GM19467 (cell line): Measurements from ENCODE around the gene CDK10.

Experiments
- ATAC-seq: cut with Tn5 transposase; IDR thresholded peaks from one replicate; pipeline ENCODE4 v1.9.1; 2021; ENCODE audit warnings: mild to moderate bottlenecking, moderate library complexity; ENCODE audit not compliant: unreplicated experiment

The CDK10 gene

DNA sequence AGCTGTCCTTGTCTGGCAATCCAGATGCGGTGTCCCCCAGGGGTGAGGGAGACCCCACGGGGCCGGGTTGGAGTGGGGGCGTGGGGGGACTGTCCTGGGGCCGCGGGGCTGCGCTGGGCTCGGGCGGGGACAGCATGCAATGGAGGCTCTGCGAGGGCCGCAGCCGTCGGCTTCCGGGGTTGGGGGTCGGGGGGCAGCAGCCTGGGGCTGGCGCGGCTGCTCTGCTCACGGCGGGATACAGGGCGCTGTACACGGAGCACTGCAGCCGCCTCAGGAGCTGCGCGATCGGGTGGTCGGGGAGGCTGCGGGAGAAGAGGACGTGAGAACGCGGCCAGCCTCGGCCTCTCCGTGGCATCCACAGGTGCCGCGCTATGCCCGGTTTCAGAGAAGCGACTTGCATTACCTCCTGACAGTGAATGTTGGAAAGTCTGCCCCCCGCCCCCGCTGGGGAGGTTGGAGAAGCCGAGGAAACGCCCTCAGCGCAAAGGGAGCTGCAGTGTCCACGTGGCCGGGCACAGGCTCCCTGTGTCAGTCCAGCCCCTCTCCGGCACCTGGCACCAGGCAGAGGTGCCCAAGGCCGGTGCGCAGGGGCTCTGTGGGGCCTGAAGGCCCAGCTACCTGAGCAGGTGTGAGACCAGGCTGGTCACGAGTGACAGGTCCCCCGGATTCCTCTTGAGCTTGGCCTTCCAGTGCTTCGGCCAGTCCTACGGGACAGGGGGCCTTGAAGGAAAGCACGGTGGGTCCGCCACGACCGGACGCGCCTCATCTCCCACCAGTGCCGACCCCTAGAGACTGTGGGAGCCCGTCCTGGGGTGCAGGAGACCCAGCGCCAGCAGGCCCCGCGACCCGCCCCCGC, 24.4 kb downstream of the CDK10 start:
- no peak for ATAC-seq

DNA sequence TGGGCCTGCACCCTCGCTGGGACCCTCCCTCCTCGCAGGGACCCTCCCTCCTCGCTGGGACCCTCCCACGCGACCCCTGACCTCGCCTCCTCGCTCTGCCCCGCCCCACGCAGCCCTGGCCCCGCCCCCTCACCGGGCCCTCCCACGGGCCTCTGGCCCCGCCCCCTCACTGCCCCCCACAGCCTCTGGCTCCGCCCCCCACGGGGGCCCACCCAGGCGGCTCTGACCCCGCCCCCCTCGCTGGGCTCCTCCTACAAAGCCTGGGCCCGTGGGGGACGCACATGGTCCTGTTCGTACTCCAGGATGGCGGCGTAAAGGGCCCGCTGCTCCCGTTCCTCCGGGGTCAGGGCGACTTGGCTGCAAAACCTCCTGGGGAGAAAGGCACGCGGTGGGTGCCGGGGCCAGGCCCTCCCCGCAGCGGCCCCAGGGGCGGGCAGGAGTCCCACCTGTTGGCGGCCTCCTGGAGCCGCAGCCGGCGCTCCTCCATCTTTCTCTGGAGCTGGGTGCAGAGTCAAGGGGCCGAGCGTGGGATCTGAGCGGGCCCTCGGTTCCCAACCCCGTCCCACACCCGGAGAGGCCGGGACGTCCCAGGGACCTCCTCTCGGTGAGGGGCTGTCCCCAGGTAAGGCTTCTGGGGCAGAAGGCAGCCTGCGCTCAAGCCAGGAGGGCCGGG, 25.2 kb downstream of the CDK10 start:
- no peak for ATAC-seq

DNA sequence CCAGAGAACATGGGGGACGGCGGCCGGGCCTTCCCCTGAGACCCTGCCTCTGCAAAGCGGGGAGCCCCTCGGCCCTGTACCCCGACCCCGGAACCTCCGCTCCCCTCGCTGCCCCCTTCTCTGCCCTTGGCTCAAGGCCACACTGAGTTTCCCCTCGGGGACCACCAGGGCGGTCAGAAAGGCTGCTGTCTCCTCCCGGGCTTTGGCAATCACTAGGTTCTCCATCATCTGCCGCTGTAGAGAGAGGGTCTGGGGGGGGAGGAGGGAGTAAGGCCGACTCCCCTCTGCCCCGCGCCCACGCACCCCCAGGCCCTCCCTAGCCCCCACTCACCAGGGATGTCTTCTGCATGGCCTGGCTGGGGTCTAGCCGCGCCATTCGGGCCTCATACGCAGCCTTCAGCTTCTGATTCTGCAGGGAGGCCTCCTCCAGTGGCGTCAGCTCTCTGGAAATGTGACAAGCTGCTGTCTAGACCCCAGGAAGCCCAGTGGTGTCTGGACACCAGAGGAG, 25.8 kb downstream of the CDK10 start:
- ATAC-seq, result no peak

DNA sequence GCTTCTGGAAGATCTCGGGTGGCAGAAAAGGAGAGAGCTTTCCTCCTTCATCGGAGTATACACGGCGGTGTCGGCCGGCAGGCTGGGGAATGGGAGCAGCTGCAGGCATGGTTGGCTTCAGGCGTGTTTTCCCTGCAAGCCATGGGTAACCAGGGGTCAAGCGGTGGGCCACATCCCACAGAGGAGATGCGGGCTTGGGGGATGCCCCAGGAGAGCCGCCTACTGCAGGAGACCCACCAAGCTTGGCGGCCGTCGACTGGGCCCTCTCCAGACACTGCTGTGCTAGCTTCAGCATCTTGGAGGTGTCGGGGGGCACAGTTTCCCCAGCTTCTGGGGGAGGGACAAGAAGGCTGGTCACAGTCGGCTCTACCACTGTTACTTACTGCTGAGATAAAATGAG, 30.0 kb downstream of the CDK10 start:
- ATAC-seq, result no peak

DNA sequence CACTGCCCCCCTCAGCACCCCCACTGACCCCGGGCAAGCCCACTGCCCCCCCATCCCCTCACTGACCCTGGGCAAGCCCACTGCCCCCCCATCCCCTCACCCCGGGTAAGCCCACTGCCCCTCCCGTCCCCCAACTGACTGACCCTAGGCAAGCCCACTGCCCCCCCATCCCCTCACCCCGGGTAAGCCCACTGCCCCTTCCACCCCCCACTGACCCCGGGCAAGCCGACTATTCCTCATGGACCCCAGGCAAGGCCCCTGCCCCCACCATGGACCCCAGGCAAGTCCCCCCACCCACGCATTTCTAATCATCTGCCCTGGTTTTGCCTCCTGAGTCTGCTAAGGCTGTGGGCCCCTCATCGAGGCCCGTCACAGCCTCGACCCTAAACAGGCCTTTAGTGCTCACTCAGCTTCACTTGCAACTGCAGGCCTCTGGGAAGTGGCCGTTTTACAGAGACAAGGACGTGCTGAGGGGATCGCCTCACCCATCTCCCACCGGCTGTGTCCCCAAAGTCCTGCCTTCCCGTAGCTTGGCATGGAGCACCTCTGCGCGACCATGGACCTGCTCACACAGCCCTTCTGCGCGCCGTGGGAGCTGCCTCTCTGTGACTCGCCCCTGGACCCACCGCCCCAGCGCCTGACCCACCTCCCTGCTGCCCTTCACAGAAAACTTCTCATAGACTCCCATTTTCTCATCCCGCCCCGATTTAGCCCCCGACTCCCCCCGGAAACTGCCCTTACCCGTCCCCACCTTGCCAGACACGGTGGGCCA, 30.6 kb downstream of the CDK10 start:
- no peak for ATAC-seq

DNA sequence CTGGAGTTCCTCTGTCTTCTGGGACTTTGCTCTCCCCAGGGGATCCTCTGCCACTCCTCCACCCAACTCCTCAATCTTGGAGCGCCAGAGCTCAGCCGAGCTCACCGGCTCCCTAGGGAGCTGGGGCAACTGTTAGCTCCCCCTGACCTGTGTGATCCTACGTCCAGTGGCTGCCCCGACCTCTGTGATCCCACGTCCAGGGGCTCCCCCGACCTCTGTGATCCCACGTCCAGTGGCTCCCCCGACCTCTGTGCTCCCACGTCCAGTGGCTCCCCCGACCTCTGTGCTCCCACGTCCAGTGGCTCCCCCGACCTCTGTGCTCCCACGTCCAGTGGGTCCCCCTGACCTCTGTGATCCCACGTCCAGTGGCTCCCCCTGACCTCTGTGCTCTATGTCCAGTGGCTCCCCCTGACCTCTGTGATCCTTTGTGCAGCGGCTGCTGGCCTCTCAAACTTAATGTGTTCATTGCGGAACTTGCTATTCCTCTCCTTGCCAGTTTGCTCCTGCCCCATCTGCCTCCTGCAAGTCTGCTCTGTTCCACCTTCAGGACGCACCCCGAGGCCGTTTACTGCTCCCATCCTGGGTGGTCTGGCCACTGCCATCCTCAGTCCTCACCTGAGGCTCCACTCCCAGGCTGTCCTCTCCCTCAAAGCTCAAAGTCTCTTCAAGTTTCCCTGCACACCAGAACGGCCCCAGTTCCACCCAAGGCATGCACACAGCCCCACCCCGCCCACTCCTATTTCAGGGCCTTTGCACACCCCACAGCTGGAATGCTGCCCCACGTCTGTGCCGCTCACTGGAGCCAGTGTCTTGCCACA, 31.4 kb downstream of the CDK10 start:
- no peak for ATAC-seq

DNA sequence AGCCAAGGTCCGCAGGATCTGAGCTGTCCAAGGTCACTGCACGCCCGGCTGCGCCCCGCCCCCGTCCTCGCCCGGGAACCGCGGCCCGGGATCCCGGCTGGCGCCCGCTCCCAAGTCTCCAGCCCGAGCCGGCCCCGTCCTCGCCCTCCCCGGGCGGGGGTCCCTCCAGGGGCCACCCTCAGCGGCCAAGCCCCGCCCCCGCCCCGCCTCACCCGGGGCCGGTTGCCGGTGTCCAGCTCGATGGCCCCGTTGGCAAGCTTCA, 34.0 kb downstream of the CDK10 start:
- peak; percentile 12 for ATAC-seq

DNA sequence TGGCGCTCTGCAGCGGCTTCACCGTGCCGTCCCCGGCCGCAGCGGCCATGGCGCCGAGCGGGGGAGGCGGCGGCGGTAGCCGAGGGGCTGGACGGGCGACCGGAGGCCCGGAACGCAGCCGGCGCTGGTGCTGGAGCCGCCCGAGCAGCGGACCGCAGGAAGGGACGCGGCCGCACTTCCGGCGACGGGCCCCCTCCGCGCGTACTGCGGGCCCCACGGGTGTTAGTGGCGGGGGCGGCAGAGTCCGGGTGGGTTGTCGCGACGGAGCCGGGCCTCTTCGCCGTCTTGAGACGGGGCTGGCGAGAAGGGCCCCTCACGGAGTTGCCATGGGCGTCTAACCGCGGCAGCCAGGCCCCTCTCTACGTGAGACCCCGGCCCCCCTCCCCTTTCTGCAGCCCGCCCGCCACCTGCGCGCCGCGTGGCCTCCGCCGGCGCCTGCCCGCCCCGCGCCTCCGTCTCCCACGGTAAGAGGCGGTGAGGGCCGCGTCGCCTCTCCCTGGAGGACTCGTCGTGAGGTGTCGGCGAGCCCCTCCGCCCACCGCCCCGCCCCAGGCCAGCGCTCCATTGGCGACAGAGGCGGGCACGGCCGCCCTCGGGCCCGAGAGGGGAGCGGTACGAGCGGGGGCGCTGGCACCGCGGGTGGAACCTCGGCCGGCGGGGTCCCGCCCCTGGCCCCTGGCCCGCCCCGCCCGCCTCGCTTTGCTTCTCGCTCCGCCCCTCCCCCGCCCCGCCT, 34.5 kb downstream of the CDK10 start, which contains the start of the genes VPS9D1 and ZNF276:
VPS9D1 (minus strand) TSS at position 86 of the 733 bp plus-strand sequence; CDS start at position 49, 37 bp downstream.
ZNF276 (plus strand) TSS at position 725 of the 733 bp plus-strand sequence. CDS start 104 bp downstream, outside the sequence.
- ATAC-seq, result peak; percentile 40

DNA sequence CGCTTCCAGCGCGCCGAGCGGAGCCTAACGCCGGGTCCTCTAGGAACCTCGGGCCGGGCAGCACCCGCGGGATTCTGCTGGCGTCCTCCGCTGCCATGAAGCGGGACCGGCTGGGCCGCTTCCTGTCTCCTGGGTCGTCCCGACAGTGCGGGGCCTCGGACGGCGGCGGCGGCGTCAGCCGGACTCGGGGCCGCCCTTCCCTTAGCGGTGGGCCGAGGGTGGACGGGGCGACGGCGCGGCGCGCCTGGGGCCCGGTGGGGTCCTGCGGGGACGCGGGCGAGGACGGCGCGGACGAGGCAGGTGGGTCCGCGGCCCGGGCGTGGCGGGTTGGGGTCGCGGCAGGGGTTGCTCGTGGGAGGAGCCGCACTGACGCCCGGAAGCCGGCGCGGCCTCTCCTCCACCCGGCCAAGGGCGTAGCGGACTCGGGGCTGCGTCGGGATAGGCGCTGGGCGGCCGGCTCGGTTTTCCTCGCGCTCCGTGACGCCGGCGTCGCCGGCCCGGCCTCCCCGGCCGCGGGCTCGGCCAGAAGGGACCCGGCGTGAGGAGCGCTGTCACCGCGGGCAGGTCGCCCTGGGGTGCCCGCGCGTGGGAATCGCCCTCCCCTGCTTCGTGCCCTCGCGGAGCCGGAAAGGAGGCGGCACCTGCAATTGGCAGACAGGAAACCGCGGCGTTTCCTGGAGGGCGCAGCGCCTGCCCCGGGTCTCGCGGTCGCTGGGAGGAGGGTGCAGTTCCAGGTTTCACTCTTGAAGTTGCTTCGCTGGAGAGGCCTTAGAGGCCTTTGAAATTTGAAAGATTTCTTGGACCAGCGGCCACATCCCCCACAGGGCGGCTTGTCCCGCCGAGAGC, 35.3 kb downstream of the CDK10 start:
- ATAC-seq, result peak; percentile 28

DNA sequence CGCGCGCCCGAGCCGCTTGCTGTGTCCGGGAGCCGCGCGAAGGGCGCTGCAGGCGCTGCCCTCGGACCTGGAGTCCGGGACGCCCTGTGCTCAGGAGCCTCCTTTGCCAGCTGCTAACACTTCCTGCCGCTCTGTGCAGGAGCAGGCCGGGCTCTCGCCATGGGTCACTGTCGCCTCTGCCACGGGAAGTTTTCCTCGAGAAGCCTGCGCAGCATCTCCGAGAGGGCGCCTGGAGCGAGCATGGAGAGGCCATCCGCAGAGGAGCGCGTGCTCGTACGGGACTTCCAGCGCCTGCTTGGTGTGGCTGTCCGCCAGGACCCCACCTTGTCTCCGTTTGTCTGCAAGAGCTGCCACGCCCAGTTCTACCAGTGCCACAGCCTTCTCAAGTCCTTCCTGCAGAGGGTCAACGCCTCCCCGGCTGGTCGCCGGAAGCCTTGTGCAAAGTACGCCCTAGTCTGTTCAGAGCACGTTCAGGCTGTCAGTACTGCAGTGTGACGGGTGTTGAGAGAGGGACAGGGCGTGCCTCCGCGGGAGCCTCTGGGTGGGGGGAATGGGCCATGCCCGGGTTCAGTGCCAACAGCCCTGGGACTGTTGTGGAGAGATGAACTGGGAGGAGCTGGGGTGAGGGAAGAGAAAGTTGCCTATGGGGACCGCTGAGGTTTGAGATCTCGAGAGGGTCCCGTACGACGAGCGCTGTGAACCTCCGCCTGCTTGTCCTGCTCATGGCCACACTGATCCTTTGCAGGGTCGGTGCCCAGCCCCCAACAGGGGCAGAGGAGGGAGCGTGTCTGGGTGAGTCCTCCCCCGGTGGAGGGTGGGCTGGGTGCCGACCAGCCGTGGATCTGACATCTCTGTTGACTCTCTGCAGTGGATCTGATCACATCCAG, 36.1 kb downstream of the CDK10 start:
- peak; percentile 19 for ATAC-seq

DNA sequence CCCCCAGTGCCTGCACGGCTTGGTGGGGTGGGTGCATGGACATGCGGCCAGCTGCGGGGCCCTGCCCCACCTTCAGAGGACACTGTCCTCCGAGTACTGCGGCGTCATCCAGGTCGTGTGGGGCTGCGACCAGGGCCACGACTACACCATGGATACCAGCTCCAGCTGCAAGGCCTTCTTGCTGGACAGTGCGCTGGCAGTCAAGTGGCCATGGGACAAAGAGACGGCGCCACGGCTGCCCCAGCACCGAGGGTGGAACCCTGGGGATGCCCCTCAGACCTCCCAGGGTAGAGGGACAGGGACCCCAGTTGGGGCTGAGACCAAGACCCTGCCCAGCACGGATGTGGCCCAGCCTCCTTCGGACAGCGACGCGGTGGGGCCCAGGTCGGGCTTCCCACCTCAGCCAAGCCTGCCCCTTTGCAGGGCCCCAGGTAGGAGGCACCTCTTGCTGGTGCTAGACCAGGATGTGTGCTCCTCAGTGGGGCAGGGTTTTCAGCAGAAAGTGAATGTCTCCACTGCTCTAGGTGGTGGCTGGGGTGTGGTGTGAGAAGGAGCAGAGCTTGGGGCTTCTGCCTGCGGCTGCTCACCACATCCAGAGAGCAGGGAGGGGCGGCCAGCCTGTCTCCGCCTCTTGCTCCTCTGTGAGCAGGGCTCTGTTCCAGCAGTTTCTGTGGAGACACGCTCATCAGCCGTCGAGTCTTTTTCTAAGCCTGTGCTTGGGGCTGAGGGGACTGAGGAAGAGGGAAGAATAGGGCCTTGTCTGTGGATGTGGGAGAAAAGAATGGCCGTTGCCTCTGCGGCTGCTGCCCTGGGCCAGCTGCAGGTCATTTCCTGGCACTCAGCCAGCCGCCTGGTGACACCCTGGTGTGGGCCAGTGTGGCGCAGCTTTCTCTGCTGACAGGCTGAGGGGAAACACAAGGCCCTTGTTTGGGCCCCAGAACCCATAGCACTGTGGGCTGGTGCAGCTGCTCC, 37.1 kb downstream of the CDK10 start:
- no peak for ATAC-seq

DNA sequence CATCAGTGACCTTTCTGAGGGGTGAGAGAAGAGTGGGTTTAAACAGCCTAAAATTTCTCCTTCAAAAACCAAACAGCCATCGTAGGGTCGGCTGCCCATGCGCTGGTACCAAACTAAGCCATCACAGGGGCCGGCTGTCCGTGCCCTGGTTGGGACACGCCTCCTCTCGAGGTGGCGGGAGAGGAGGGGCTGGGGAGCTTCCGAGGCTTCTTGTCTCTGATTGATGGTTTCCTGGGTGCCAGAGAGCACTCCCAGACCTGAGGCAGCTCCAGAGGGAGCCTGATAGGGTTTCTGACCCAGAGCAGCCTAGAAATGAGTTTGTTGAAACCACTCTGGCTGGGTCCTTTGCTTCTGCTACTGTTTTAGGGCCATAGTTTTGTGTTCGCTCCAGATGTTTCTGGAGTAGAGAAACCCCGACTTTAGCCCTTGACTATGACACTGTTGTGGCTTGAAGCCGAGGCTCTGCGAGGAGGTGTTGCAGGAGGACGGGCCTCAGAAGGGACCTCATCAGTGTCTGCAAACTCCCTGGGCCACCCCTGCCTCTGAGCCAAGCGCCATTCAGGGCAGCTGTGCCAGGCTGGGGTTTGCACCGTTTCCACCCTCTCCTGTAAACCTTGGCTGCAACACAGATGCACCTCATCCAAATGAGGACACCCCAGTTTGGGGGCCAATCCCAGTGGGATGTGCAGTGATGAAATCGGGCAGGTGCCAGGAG, 41.1 kb downstream of the CDK10 start:
- no peak for ATAC-seq

DNA sequence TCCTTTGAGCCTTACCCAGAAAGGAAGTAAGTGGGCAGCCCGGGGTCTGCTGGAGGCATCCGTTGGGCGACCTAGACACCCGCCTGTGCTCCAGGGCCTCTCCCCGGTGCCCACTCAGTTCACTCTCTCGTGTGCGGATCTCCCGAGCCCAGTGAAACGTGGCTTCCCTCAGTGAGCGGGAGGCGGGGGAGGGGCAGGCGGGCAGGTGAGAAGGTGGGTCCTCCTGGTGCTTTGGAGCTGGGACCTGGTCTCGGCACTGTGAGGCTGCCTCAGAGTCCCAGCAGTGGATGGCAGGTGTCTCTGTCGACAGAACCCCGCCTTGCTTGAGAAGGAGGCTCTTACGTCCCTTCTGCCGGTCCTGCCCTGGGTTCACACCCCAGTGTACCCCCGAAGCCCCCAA, 42.8 kb downstream of the CDK10 start:
- no peak for ATAC-seq

DNA sequence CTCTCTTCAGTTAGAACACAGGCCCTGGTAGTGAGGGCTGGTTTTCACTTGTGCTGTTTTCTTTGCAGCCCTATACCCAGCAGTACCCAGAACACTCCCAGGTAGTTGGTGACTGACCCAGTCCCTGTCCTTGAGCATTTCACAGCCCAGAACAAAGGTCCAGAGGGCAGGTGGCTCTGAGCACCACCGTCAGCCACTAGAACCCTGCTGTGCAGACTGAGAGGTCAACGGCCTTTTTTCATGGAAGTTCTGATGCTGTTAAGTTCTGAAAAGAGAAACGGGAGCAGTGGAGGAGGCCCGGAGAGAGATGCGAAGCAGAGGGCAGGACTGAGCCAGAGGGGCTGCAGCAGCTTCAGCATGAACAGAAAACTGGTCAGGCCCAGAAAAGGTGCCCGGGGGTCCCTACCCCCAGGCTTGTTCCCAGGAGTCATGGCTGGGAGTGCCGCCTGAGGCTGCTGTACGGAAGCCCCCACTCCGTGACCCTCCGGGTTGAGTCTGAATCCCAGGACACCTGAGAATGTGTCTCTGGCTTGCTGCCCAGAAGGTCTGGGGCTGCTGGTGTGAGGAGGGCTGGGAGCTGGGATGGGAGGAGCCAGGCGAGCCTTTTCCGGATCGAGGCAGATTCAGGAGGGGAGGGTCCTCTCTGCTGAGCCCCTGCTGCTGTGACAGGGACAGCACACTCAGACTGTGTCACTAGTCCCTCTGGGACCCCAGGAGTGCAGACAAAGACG, 43.5 kb downstream of the CDK10 start:
- no peak for ATAC-seq

DNA sequence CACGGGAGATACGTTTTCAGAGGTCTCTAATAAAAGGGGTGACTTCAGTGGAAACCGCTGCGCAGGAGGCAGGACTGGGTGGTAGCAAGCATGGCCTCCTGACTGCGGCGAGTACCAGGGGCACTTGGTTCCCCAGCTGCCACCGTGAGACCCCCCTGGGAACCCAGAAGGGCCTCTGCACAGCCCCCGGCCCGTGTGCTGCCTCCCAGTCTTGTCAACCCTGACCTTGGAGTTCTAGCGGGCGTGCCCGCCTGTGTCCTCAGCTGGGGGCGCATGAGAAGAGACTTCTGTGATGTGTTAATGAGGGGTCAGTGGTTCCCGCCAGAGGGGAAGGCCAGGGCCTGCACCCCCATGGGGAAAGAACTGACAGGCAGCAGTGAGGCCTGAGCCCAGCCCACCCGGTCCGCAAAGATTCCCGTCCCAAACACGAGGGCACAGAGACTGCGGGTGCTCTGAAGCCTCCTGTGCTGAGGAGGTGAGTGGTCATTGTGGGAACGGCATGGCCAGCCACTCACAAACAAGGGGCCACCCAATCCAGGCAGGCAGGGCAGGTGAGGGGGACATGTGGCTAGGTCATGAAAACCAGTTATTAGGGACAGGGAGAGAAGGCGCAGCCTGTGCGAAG, 44.2 kb downstream of the CDK10 start:
- no peak for ATAC-seq
